K562 (cell line): ENCODE measurements around the gene IDUA. TPM values are rescaled to one million over a fixed set of nuclear protein-coding genes. Genes with fewer than 3 reads are reported as not detected.

Experiments used
- ATAC-seq: fragments of 200-7000 bp; cut with Tn5 transposase; 3 replicates; pipeline ENCODE4 v1.9.1; 2020; ENCODE audit warnings: moderate library complexity
- BruUV-seq: library from RNA; stranded (reverse); fragments of 400-500 nt; replicated peaks from 2 replicates; lab custom pipeline; 2021; lab: Mats Ljungman, UMichigan
- CTCF ChIA-PET: fragments of 300-600 bp; formaldehyde crosslinking; extraction: SDS; loops from one replicate; lab custom pipeline; 2021; ENCODE audit warnings: low intra/inter-chr PET ratio; lab: Yijun Ruan, JAX
- POLR2A ChIA-PET: fragments of 300-600, 350-650 bp; sonication (Branson Sonifier 250); formaldehyde crosslinking; extraction: SDS; loops from one replicate; lab custom pipeline; 2021; ENCODE audit warnings: antibody characterized with exemption, inconsistent platforms; lab: Yijun Ruan, JAX
- DNase-seq, 4 experiments: peaks; one replicate each; pipeline versions ENCODE4 v3.0.0 to v3.0.0-alpha.2; 2011 to 2018; ENCODE audit warnings: low spot score in 3 of 4, mixed read lengths in 3 of 4; ENCODE audit errors: extremely low read depth in 1 of 4
- FAIRE-seq: peaks from 2 replicates; lab custom pipeline; 2011; peaks lifted over from hg19 to GRCh38; lab: Jason Lieb, UNC
- H2AFZ ChIP-seq: 2 replicates; pipeline ENCODE4 v1.6.0; 2011; ENCODE audit warnings: low read depth, low read length, control low read depth, inconsistent platforms
- H3K27ac ChIP-seq: fragments of 200-600 bp; 3 replicates; pipeline ENCODE4 v1.8.0; 2011; ENCODE audit warnings: low read depth, mild to moderate bottlenecking, control low read depth, inconsistent platforms, low read length, moderate library complexity, mixed read lengths; ENCODE audit errors: extremely low read depth
- H3K27me3 ChIP-seq, 2 experiments: fragments of 300-600 bp in 1 of 2; 2 replicates in 1 of 2; 3 replicates in 1 of 2; pipeline versions ENCODE4 v1.6.0 to v1.8.0; 2011; ENCODE audit warnings: inconsistent platforms in 2 of 2, low read length in 2 of 2, mild to moderate bottlenecking in 1 of 2, mixed read lengths in 1 of 2, moderate library complexity in 1 of 2; ENCODE audit not compliant: control insufficient read depth in 2 of 2, insufficient read depth in 2 of 2
- H3K36me3 ChIP-seq: fragments of 300-600 bp; 3 replicates; pipeline ENCODE4 v1.8.0; 2011; ENCODE audit warnings: mild to moderate bottlenecking, low read length, inconsistent platforms; ENCODE audit not compliant: control insufficient read depth, insufficient read depth
- H3K4me1 ChIP-seq, 2 experiments: fragments of 200-600 bp in 1 of 2; replicated peaks in 1 of 2; 2 replicates in 1 of 2; 3 replicates in 1 of 2; pipeline versions ENCODE4 v1.5.1 to v1.8.0; 2011; ENCODE audit warnings: inconsistent platforms in 2 of 2, low read length in 2 of 2, mild to moderate bottlenecking in 1 of 2, mixed read lengths in 1 of 2, moderate library complexity in 1 of 2; ENCODE audit not compliant: control insufficient read depth in 2 of 2, insufficient read depth in 2 of 2
- H3K4me2 ChIP-seq: 2 replicates; pipeline ENCODE4 v1.6.1; 2011; ENCODE audit warnings: low read length, control low read depth, inconsistent platforms, mixed read lengths; ENCODE audit not compliant: insufficient read depth
- H3K4me3 ChIP-seq: fragments of 200-600 bp; sonication (generic), shearing (Covaris generic); 2 replicates; pipeline ENCODE4 v1.5.1; 2016; ENCODE audit warnings: control low read depth, inconsistent platforms
- H3K79me2 ChIP-seq: fragments of 200-600 bp; 3 replicates; pipeline ENCODE4 v1.8.0; 2011; ENCODE audit warnings: low read length, inconsistent platforms; ENCODE audit not compliant: control insufficient read depth, insufficient read depth
- H3K9ac ChIP-seq, 2 experiments: 2 replicates each; pipeline versions ENCODE4 v1.6.0 to v1.6.1; 2011; ENCODE audit warnings: low read depth in 2 of 2, low read length in 2 of 2, control low read depth in 1 of 2, inconsistent platforms in 1 of 2, mild to moderate bottlenecking in 1 of 2, mixed read lengths in 1 of 2; ENCODE audit not compliant: insufficient read depth in 1 of 2
- H3K9me1 ChIP-seq: one replicate; pipeline ENCODE4 v1.6.0; 2011; ENCODE audit warnings: inconsistent platforms, mild to moderate bottlenecking, low read length, moderate library complexity; ENCODE audit not compliant: control insufficient read depth, insufficient read depth
- H3K9me3 ChIP-seq: replicated peaks from 2 replicates; pipeline ENCODE4 v1.5.1; 2011; ENCODE audit warnings: low read depth, low read length, inconsistent platforms; ENCODE audit not compliant: control insufficient read depth, insufficient read depth
- H4K20me1 ChIP-seq: replicated peaks from 2 replicates; pipeline ENCODE4 v1.6.1; 2011; ENCODE audit warnings: low read length, inconsistent platforms, mixed read lengths; ENCODE audit not compliant: control insufficient read depth, insufficient read depth
- MAFK ChIP-seq: IDR thresholded peaks from 2 replicates; pipeline ENCODE4 v1.6.1; 2011; ENCODE audit warnings: low read length, improper control_type of control experiment
- NR2F6 ChIP-seq: fragments of 450-650 bp; formaldehyde crosslinking; IDR thresholded peaks from 2 replicates; pipeline ENCODE4 v1.4.0; 2020; ENCODE audit warnings: mild to moderate bottlenecking
- ZBTB9 ChIP-seq: fragments of 450-650 bp; formaldehyde crosslinking; IDR thresholded peaks from 2 replicates; pipeline ENCODE4 v1.4.0; 2020; ENCODE audit warnings: mild to moderate bottlenecking, moderate library complexity
- ZNF184 ChIP-seq: sonication (generic); formaldehyde crosslinking; IDR thresholded peaks from 2 replicates; pipeline ENCODE4 v1.5.0; 2020; ENCODE audit warnings: missing genetic modification reagents
- ZNF347 ChIP-seq: fragments of 450-650 bp; formaldehyde crosslinking; IDR thresholded peaks from 2 replicates; pipeline ENCODE4 v1.4.0; 2020; ENCODE audit warnings: low read depth, mild to moderate bottlenecking, moderate library complexity
- WGBS: fragments of 100-300 bp; shearing (Covaris generic); methylation state at CpG from one replicate; pipeline ENCODE4 v1.1.6; 2016; ENCODE audit warnings: low coverage, mixed read lengths; ENCODE audit not compliant: insufficient coverage; ENCODE audit errors: missing lambda C conversion rate; 5-methylcytosine and 5-hydroxymethylcytosine counted together
- in situ Hi-C: fragments of 300-500 bp; cut with MboI; formaldehyde crosslinking; loops from 4 replicates; pipeline ENCODE4 v1.15.0; 2018; ENCODE audit warnings: inconsistent platforms, mixed read lengths
- intact Hi-C: fragments of 100-400 bp; cut with micrococcal nuclease; formaldehyde crosslinking; loops from 2 replicates; pipeline ENCODE4 v1.14.2; 2022
- polyA plus RNA-seq, 8 experiments: library from polyadenylated mRNA; depleted of rRNA in 4 of 8; stranded (reverse) in 5 of 8; unstranded in 3 of 8; fragments of >200 nt; fragmentation: Nextera tagmentation in 2 of 8; fragmentation: Illumina TruSeq in 1 of 8; extraction: Ambion mirVana in 2 of 8; extraction: Trizol in 1 of 8; gene quantifications; 2 replicates each; pipeline versions ENCODE4 v1.2.1 to v1.2.3, GENCODE V29; 2011 to 2014; ENCODE audit warnings: inconsistent platforms in 1 of 8, missing spikeins in 1 of 8
- total RNA-seq, 7 experiments: library from RNA; depleted of rRNA in 6 of 7; stranded (reverse); fragments of >200 nt in 6 of 7; fragmentation: Illumina TruSeq in 2 of 7; extraction: Trizol in 2 of 7; gene quantifications; 2 replicates each; pipeline versions ENCODE4 v1.2.1 to v1.2.3, GENCODE V29; 2011 to 2021; ENCODE audit warnings: low replicate concordance in 1 of 7
- TF ChIP-seq, protein P1 (sequence below): IDR thresholded peaks from 2 replicates; pipeline ENCODE4 v1.6.1; 2011; ENCODE audit warnings: borderline replicate concordance, low read depth, mild to moderate bottlenecking, moderate library complexity, low read length; ENCODE audit not compliant: insufficient read depth, poor library complexity, severe bottlenecking
- TF ChIP-seq, protein P2 (sequence below): fragments of 200-800 bp; sonication (Bioruptor generic); IDR thresholded peaks from 2 replicates; pipeline ENCODE4 v1.6.1; 2017; ENCODE audit warnings: missing genetic modification characterization, missing compliant biosample characterization

The IDUA gene
- total and polyA plus RNA-seq, 9 of the 15 experiments (the other 6 are each of a cell fraction or from before 2014, with no cell fraction given): 0.04 to 16.1 (median 1.2) TPM

- Histone ChIP-seq H3K9ac (no peak overlapping the region), H2AFZ (no peak overlapping the region), H3K79me2 (no peaks in the 10 kb centered on the region), H3K36me3 (no peaks in the 10 kb centered on the region), H3K4me3 (no peak overlapping the region), H3K9me1 (no peaks in the 10 kb centered on the region), H3K27ac (no peak overlapping the region), H3K4me1 (peaks cover 3 to 40% of the 10 kb centered on the region in 2 experiments; a peak in 2 of 5 replicates), H3K9me3 (no peaks in the 10 kb centered on the region), H3K27me3 (no peaks in the 10 kb centered on the region), H4K20me1 (no peaks in the 10 kb centered on the region), H3K4me2 (no peak overlapping the region)
- DNase-seq (no peak), ATAC-seq (no peak), FAIRE-seq (no peak)
- intact Hi-C loops: no loop called here
- in situ Hi-C loops: no loop called here
- ChIA-PET POLR2A (no interaction called here), CTCF (no interaction called here)
- WGBS: no CpG with 5 or more reads among the region's 75 CpGs
- no TSS peak for BruUV-seq
- TF ChIP-seq ZNF184 (CRISPR knock-in tag): no peak
- no peak for TF ChIP-seq ZNF347
- TF ChIP-seq, protein P1, sequence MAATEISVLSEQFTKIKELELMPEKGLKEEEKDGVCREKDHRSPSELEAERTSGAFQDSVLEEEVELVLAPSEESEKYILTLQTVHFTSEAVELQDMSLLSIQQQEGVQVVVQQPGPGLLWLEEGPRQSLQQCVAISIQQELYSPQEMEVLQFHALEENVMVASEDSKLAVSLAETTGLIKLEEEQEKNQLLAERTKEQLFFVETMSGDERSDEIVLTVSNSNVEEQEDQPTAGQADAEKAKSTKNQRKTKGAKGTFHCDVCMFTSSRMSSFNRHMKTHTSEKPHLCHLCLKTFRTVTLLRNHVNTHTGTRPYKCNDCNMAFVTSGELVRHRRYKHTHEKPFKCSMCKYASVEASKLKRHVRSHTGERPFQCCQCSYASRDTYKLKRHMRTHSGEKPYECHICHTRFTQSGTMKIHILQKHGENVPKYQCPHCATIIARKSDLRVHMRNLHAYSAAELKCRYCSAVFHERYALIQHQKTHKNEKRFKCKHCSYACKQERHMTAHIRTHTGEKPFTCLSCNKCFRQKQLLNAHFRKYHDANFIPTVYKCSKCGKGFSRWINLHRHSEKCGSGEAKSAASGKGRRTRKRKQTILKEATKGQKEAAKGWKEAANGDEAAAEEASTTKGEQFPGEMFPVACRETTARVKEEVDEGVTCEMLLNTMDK: no peak
- TF ChIP-seq, protein P2, sequence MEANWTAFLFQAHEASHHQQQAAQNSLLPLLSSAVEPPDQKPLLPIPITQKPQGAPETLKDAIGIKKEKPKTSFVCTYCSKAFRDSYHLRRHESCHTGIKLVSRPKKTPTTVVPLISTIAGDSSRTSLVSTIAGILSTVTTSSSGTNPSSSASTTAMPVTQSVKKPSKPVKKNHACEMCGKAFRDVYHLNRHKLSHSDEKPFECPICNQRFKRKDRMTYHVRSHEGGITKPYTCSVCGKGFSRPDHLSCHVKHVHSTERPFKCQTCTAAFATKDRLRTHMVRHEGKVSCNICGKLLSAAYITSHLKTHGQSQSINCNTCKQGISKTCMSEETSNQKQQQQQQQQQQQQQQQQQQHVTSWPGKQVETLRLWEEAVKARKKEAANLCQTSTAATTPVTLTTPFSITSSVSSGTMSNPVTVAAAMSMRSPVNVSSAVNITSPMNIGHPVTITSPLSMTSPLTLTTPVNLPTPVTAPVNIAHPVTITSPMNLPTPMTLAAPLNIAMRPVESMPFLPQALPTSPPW (CRISPR knock-in tag): no peak
- TF ChIP-seq ZBTB9 (CRISPR knock-in tag): no peak
- no peak for TF ChIP-seq NR2F6 (CRISPR knock-in tag)
- TF ChIP-seq MAFK: no peak
Measured at GRCh38 chr4:1002631-1003251, 15.9 kb downstream of the IDUA start.
